Measurements from ENCODE around the gene TGFB1.

TGFB1 gene

GRCh38 chr19:41288673-41289530 is 64.8 kb downstream of the TGFB1 start:
- no peak for TF ChIP-seq CTCF (IDR thresholded peaks at IDR 0.05; ENCODE audit: low read depth, low read length)
- DNase-seq (ENCODE audit: low read depth, low spot score) = no peak
- H3K4me3 ChIP-seq (ENCODE audit: low read depth, low read length) = no peak overlapping the region
- in situ Hi-C loops (cut with HindIII; ENCODE audit: low sequenced_read_pairs) = no loop called here

Data from astrocyte of the spinal cord (primary cell).